Uterus (tissue), 2 donors: Measurements from ENCODE around the gene SPTAN1.

ENCODE experiments used
- CTCF ChIP-seq, 4 experiments: fragments of 200-600 bp in 2 of 4; fragments of 450-650 bp in 2 of 4; sonication (generic) in 2 of 4; IDR thresholded peaks; one replicate each; pipeline ENCODE4 v1.5.1; 2016 to 2019; ENCODE audit warnings: antibody characterized with exemption in 4 of 4, mild to moderate bottlenecking in 2 of 4, moderate library complexity in 1 of 4
- POLR2A ChIP-seq, 2 donors: fragments of 450-650 bp; IDR thresholded peaks; one replicate each; pipeline ENCODE4 v1.6.1; 2016; ENCODE audit warnings: antibody characterized with exemption in 2 of 2, mild to moderate bottlenecking in 1 of 2, moderate library complexity in 1 of 2

- no peak for TF ChIP-seq CTCF (IDR thresholded peaks at IDR 0.05)
- no peak for TF ChIP-seq POLR2A (IDR thresholded peaks at IDR 0.05)
Observed at GRCh38 chr9:128556276-128556675, 3.9 kb downstream of the SPTAN1 start.
